HS-27A (cell line): ENCODE measurements around the gene ZNF438.
"Not testable (repeated sequence)": the region's sequence is repeated elsewhere in the genome, so short reads cannot be mapped to it uniquely, and the experiment has no call there.

Source experiments
- DNase-seq: peaks from one replicate; pipeline ENCODE4 v3.0.0-alpha.2; 2012; ENCODE audit warnings: low read depth, missing footprints

The ZNF438 gene

GRCh38 chr10:30984563-30985328 is 46.9 kb downstream of the ZNF438 start:
- DNase-seq, result no peak

- DNase-seq, result not testable (repeated sequence)
These were observed 48.5 kb downstream of the ZNF438 start for GRCh38 chr10:30983209-30983608.

GRCh38 chr10:30980951-30981616 is 50.6 kb downstream of the ZNF438 start:
- no peak for DNase-seq

- no peak for DNase-seq
These were observed 51.7 kb downstream of the ZNF438 start for GRCh38 chr10:30979956-30980355.

GRCh38 chr10:30978843-30979242 is 52.8 kb downstream of the ZNF438 start:
- DNase-seq, result no peak

GRCh38 chr10:30977385-30977784 is 54.3 kb downstream of the ZNF438 start:
- no peak for DNase-seq

- no peak for DNase-seq
These were observed 56.8 kb downstream of the ZNF438 start for GRCh38 chr10:30974773-30975415.

- DNase-seq, result no peak
These were observed 57.3 kb downstream of the ZNF438 start for GRCh38 chr10:30974355-30974754.

- no peak for DNase-seq
These were observed 57.9 kb downstream of the ZNF438 start for GRCh38 chr10:30973737-30974136.

- DNase-seq, result no peak
These were observed 60.8 kb downstream of the ZNF438 start for GRCh38 chr10:30970760-30971460.

- DNase-seq, result no peak
These were observed 63.0 kb downstream of the ZNF438 start for GRCh38 chr10:30968711-30969110.

- DNase-seq, result no peak
These were observed 63.8 kb downstream of the ZNF438 start for GRCh38 chr10:30967650-30968410.

- DNase-seq, result no peak
These were observed 67.4 kb downstream of the ZNF438 start for GRCh38 chr10:30963992-30964930.

GRCh38 chr10:30962522-30962921 is 69.1 kb downstream of the ZNF438 start:
- DNase-seq, result no peak

GRCh38 chr10:30959836-30960210 is 71.8 kb downstream of the ZNF438 start:
- no peak for DNase-seq

- DNase-seq, result not testable (repeated sequence)
These were observed 82.4 kb downstream of the ZNF438 start for GRCh38 chr10:30949218-30949617.

- DNase-seq, result no peak
These were observed 87.7 kb downstream of the ZNF438 start for GRCh38 chr10:30944005-30944404.

- DNase-seq, result no peak
These were observed 88.2 kb downstream of the ZNF438 start for GRCh38 chr10:30943451-30943850.

GRCh38 chr10:30940256-30940655 is 91.4 kb downstream of the ZNF438 start:
- no peak for DNase-seq

GRCh38 chr10:30939643-30940251 is 91.9 kb downstream of the ZNF438 start:
- no peak for DNase-seq
